ENCODE data around the gene HPS1.

HPS1 gene

DNA sequence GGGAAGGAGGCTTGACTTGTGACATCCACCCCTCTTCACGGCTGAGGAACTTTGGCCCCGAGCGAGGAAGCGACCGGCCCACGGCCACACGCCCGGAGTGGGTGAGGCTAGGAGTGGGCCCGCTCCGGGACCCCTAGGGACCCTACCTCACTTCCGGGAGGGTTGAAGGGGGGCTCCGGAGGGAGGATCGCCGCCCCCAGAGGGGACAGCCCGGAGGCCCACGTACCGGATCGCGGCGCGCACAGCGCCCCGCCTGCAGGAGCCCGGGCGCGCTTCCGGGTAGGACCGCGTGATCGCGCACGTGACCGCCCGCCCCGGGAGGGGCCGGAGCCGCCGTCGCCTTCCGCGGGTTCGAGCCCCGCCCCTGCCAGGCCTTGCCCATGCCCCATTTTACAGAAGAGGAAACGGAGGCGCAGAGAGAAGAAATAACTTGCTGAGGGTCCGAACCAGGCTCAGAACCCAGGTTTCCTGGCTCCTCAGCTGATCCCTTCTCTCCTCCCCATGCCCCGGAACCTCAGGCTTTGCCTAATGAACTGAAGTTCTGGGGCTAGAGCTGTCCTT is at the start of gene HPS1:
Gene HPS1 (minus strand): TSS at position 275 of the 561 bp plus-strand sequence. CDS start 3,695 bp downstream, outside the sequence.
- peak; percentile 12 for DNase-seq

DNA sequence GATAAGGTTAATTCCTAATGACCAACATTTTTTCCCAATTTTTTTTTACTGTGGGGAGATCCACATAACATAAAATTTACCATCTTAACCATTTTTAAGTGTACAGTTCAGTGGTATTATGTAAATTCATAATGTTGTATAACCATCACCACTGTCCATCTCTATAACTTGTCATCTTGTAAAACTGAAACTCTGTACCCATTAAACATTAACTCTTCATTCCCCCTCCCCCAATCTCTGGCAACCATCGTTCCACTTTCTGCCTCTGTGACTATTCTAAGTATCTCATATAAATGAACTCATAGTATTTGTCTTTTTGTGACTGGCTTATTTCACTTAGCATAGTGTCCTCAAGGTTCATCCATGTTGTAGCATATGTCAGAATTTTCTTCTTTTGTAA is 46.0 kb upstream of the HPS1 start:
- DNase-seq: no peak

GRCh38 chr10:98489561-98490481 is 43.1 kb upstream of the HPS1 start:
- DNase-seq: no peak

GRCh38 chr10:98488669-98489430 is 42.1 kb upstream of the HPS1 start:
- no peak for DNase-seq

- DNase-seq: no peak
These were observed 40.9 kb upstream of the HPS1 start for GRCh38 chr10:98487649-98488048.

- DNase-seq: no peak
These were observed 39.7 kb upstream of the HPS1 start for GRCh38 chr10:98486421-98486820.

- DNase-seq: no peak
These were observed 39.2 kb upstream of the HPS1 start for GRCh38 chr10:98485959-98486358.

DNA sequence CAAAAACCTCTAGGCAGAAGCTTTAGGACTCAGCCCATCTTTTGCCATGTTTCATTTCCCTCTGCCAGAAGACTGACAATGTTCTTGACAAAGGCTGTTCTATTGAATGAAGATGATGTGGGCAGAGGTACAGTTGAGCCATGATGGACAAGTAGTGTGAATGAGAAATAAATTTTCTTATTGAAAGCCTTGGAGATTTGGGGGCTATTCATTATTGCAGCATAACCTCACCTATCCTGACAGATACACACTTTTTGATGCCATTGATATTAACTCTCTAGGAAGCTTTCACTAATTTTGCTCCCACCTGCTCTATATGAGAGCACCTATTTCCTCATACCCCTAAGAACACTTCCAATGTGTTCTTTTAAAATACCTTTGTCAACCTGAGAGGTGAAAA is 36.9 kb upstream of the HPS1 start:
- DNase-seq: no peak

DNA sequence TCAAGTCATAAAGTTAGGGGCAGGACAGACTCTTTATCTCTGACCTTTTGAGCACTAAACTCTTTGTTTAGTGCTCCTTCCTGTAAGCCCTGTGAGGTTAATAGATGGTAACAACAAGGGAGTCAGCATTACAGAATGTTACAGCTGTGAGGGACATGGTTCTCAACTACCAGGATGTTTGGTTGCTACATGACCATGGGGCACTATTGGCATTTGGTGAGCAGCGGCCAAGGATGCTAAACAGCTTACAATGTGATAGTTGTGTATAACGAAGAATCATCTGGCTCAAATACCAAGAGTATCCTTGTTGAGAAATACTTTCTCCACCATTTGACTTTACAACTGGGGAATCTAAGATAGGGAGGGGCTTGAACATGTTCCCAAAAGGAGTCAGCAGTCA is 35.4 kb upstream of the HPS1 start:
- no peak for DNase-seq

DNA sequence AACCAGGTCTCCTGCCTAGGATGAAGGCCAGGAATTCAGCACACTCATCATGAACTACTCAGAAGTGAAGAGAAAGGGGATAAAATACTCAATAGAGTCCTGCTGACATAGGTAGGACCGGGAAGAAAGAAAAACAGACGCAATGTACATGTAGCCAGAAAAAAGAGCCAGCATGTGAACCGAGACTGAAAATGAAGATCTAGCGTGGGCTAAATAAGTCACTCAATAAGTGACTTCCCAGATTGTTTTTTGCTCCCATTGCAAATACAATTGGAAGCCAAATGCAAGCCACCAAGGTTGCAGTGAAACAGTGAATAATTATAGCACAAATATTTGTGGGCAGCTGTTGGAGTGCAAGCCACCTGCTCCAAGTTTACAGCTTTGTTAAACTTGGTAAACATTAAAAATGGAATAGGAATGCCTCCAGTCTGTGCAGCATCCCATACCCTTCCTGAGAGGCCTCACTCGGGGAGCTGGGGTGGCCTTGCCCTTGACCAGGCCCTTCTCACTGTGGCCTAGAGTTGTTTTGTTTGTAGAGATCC is 34.7 kb upstream of the HPS1 start:
- DNase-seq: no peak

GRCh38 chr10:98478430-98479222 is 31.9 kb upstream of the HPS1 start:
- DNase-seq: no peak

DNA sequence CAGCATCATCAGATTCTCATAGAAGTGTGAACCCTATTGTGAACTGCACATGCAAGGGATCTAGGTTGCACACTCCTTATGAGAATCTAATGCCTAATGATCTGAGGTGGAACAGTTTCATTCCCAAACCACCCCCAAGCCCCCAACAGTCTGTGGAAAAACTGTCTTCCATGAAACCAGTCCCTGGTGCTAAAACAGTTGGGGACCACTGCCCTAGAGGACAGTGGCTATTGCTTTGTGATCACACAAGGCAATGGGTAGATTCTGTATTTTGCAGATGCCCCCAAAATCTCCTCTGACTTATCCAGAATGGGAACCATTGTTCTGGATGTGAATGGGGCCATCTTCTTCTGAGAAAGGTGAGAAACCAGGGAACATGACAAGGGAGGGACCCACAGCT is 31.1 kb upstream of the HPS1 start:
- no peak for DNase-seq

DNA sequence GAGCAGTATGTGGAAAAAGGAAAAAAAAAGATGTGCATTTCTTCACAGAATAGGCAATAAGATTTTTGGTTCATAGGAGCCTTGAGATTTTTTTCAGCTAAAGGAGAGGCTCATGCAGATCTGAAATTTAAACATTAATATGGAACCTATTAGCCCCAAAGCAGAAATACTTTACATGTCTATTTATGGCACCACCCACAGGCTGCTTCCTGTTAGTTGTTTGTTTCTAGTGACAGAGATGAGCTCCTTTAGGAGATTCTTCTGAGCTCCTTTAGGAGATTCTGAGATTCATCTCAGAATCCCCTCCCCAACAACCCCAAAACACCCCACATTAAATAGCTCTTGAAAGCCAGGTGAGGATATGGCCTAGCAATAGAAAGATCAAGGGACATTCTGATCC is 27.9 kb upstream of the HPS1 start:
- DNase-seq: no peak

- no peak for DNase-seq
These were observed 25.5 kb upstream of the HPS1 start for GRCh38 chr10:98472196-98472595.

GRCh38 chr10:98470850-98471249 is 24.1 kb upstream of the HPS1 start:
- no peak for DNase-seq

- no peak for DNase-seq
These were observed 22.5 kb upstream of the HPS1 start for GRCh38 chr10:98469001-98469931.

- peak; percentile 8 for DNase-seq
These were observed 21.0 kb upstream of the HPS1 start for GRCh38 chr10:98467506-98468318.

DNA sequence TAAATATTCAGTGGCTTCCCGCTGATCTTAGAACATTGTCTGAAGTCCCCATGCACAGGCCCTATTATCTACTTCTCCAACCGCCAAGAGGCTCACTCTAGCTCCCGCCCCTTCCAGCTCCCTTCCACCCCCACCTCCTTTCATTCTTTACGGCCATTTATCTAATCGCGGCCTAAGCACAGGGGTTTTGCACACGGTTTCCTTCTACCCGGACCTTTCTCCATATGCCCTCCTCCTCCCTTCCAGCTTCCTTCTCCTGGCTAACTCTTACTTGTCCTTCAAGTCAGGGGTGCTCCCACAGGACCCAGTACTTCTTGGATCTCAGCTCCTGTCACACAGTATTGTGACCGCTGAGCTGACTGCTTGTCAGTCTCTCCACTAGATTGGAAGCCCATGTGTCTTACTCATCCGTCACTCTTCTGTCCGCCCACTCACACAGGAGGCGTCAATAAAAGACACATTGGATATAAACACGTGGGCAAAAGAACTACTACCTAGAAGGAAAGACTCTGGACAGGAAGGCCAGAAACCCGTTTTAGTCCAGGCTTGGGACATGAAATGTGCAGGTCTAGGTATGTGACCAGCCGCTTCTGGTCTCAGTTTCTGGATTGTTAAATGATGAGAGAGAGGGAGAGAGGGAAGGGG is 20.2 kb upstream of the HPS1 start:
- DNase-seq: no peak

DNA sequence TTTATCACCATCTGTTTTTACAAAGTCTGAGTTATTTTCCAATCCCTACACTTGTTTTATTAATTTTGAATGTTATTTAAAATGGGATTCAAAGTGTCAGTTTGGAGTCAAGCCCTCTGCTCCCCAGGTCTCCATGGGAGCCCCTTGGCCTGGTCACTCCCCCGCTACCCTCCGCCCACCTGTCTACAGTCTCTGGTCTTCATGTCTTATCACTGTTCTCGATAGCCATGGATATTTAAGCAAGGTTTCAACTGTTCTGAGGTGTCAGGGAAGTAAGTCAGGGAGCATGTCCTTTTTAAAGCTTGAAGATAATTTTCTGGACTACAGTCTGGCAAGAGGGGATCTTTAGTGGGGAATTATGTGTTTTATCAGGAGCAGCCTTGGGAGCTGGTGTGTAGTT is 19.1 kb upstream of the HPS1 start:
- no peak for DNase-seq

All from DMS79 (cell line).